ENCODE measurements around the gene TNK2. TPM values are rescaled to one million over a fixed set of nuclear protein-coding genes. Genes with fewer than 3 reads are reported as not detected.

Gene TNK2
- total RNA-seq, 1 experiment from 2014 or later: 55.1 TPM

- TF ChIP-seq TCF7L2 (IDR thresholded peaks at IDR 0.05; ENCODE audit: borderline replicate concordance, extremely low read depth, insufficient read depth, insufficient read length) (no peak), SIN3A (IDR thresholded peaks at IDR 0.05; ENCODE audit: low read depth) (no peak), ATF3 (IDR thresholded peaks at IDR 0.05) (no peak), MAX (IDR thresholded peaks at IDR 0.05) (no peak)
- TF ChIP-seq, protein P1, sequence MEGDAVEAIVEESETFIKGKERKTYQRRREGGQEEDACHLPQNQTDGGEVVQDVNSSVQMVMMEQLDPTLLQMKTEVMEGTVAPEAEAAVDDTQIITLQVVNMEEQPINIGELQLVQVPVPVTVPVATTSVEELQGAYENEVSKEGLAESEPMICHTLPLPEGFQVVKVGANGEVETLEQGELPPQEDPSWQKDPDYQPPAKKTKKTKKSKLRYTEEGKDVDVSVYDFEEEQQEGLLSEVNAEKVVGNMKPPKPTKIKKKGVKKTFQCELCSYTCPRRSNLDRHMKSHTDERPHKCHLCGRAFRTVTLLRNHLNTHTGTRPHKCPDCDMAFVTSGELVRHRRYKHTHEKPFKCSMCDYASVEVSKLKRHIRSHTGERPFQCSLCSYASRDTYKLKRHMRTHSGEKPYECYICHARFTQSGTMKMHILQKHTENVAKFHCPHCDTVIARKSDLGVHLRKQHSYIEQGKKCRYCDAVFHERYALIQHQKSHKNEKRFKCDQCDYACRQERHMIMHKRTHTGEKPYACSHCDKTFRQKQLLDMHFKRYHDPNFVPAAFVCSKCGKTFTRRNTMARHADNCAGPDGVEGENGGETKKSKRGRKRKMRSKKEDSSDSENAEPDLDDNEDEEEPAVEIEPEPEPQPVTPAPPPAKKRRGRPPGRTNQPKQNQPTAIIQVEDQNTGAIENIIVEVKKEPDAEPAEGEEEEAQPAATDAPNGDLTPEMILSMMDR (IDR thresholded peaks at IDR 0.05 in 2 of 3, conservative IDR thresholded peaks at IDR 0.05 in 1 of 3; ENCODE audit: borderline replicate concordance in 1 of 3, insufficient read depth in 1 of 3, low read depth in 2 of 3, low read length in 2 of 3): no peak
These were observed 72.6 kb downstream of the TNK2 start (continued) for GRCh38 chr3:195835791-195836190.

GRCh38 chr3:195834675-195835583, 73.4 kb downstream of the TNK2 start:
- POLR2A ChIA-PET: no interaction called here
- Histone ChIP-seq H4K20me1 (ENCODE audit: insufficient read depth) (no peaks in the 10 kb centered on the region), H3K9me3 (ENCODE audit: control insufficient read depth in 1 of 2, insufficient read depth in 1 of 2, low read depth in 1 of 2, low read length in 2 of 2) (no peaks in the 10 kb centered on the region), H3K27ac (ENCODE audit: low read depth, low read length) (no peak overlapping the region), H3K4me2 (ENCODE audit: low read length) (no peak overlapping the region), H3K36me3 (ENCODE audit: control insufficient read depth in 1 of 2, insufficient read depth in 2 of 2, low read length in 2 of 2) (no peaks in the 10 kb centered on the region), H2AFZ (ENCODE audit: low read depth, low read length, poor library complexity, severe bottlenecking) (no peak overlapping the region), H3K27me3 (ENCODE audit: insufficient read depth, low read length) (no peaks in the 10 kb centered on the region), H3K9ac (ENCODE audit: low read length) (no peak overlapping the region), H3K4me1 (ENCODE audit: control insufficient read depth in 1 of 2, insufficient read depth in 2 of 2, low read length in 2 of 2) (no peaks in the 10 kb centered on the region), H3K4me3 (replicated peaks in 1 of 2; ENCODE audit: low read depth in 1 of 2, low read length in 2 of 2) (no peak overlapping the region), H3K9me2 (ENCODE audit: insufficient read depth) (no peaks in the 10 kb centered on the region), H3K79me2 (ENCODE audit: insufficient read depth, low read length) (no peaks in the 10 kb centered on the region)
- no TSS peak for BruUV-seq (replicated peaks)
- no peak for TF ChIP-seq JUND (IDR thresholded peaks at IDR 0.05)
- CTCF ChIA-PET: no interaction called here
- no peak for DNase-seq (ENCODE audit: low read depth, low spot score)
- RAD21 ChIA-PET (ENCODE audit: low non-redundant PET in 1 of 2, low total read pairs in 2 of 2, uncharacterized antibody in 2 of 2, unreplicated experiment in 2 of 2): no interaction called here
- intact Hi-C loops (cut with micrococcal nuclease): no loop called here
- ATAC-seq: no peak

Data from HCT116 (cell line).